Uterus (tissue), 2 donors: ENCODE measurements around the gene TAF6.

Experiments
- CTCF ChIP-seq, 4 experiments: fragments of 200-600 bp in 2 of 4; fragments of 450-650 bp in 2 of 4; sonication (generic) in 2 of 4; IDR thresholded peaks; one replicate each; pipeline ENCODE4 v1.5.1; 2016 to 2019; ENCODE audit warnings: antibody characterized with exemption in 4 of 4, mild to moderate bottlenecking in 2 of 4, moderate library complexity in 1 of 4
- POLR2A ChIP-seq, 2 donors: fragments of 450-650 bp; IDR thresholded peaks; one replicate each; pipeline ENCODE4 v1.6.1; 2016; ENCODE audit warnings: antibody characterized with exemption in 2 of 2, mild to moderate bottlenecking in 1 of 2, moderate library complexity in 1 of 2

GRCh38 chr7:100093925-100094486 is 25.2 kb downstream of the TAF6 start:
- TF ChIP-seq CTCF (IDR thresholded peaks at IDR 0.05): no peak
- no peak for TF ChIP-seq POLR2A (IDR thresholded peaks at IDR 0.05)
